D721Med (cell line): ENCODE data around the gene TMEM117.

Experiments used
- DNase-seq: peaks from one replicate; pipeline ENCODE4 v3.0.0; 2011; ENCODE audit warnings: low spot score; ENCODE audit not compliant: insufficient read length
- FAIRE-seq: peaks from 2 replicates; lab custom pipeline; 2011; peaks lifted over from hg19 to GRCh38; lab: Jason Lieb, UNC
- TF ChIP-seq, protein P1 (sequence below): IDR thresholded peaks from 2 replicates; pipeline ENCODE4 v1.5.1; 2012; ENCODE audit warnings: mild to moderate bottlenecking, control low read depth; ENCODE audit not compliant: insufficient read depth; ENCODE audit errors: missing control alignments

The TMEM117 gene

DNA sequence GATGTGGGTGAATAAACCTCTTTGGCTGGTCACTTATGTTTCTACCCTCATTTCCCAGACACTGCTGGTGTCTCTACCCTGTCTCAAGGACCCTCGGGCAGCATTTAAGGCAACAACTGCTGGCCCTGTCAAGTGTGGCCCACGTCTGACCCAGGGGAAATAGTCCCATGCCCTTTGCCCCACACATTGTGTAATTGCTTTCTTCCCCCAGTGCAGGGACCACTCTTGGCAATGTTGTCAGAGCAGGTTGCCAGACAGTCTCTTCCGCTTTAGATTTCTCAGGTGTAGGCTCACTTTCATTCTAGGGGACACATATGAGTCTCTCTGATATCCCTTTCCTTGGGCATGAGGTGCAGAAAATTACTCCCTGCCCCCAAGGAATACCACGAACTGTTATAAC lies 216.7 kb downstream of the TMEM117 start:
- DNase-seq (no peak), FAIRE-seq (no peak)
- TF ChIP-seq, protein P1, sequence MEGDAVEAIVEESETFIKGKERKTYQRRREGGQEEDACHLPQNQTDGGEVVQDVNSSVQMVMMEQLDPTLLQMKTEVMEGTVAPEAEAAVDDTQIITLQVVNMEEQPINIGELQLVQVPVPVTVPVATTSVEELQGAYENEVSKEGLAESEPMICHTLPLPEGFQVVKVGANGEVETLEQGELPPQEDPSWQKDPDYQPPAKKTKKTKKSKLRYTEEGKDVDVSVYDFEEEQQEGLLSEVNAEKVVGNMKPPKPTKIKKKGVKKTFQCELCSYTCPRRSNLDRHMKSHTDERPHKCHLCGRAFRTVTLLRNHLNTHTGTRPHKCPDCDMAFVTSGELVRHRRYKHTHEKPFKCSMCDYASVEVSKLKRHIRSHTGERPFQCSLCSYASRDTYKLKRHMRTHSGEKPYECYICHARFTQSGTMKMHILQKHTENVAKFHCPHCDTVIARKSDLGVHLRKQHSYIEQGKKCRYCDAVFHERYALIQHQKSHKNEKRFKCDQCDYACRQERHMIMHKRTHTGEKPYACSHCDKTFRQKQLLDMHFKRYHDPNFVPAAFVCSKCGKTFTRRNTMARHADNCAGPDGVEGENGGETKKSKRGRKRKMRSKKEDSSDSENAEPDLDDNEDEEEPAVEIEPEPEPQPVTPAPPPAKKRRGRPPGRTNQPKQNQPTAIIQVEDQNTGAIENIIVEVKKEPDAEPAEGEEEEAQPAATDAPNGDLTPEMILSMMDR, result no peak

DNA sequence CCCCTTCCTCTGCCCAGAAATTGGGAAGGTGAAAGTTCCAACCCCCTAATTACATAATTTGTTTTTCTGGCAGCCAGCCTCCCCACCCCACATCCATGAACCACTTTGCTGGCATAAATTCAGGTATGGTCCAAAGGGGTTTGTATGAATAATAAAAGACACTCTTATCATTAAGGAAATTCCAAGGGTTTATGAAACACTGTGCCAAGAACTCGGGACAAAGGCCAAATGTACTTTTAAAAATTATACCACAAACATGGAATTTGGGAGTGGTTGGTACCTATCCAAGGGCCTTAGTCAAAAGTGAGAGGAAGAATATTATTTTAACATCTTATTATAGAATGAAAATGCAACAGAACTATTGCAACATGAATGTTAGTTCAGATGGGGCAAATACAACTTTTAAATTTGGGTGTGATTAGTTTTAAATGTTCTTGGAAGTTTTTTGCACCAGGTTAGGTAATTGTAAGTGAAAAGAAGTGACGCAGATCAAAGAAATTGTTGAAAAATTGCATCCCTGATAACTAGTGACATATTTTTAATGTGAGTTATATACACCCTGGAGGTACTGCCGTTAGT lies 217.8 kb downstream of the TMEM117 start:
- FAIRE-seq (no peak), DNase-seq (no peak)
- TF ChIP-seq, protein P1, result no peak

DNA sequence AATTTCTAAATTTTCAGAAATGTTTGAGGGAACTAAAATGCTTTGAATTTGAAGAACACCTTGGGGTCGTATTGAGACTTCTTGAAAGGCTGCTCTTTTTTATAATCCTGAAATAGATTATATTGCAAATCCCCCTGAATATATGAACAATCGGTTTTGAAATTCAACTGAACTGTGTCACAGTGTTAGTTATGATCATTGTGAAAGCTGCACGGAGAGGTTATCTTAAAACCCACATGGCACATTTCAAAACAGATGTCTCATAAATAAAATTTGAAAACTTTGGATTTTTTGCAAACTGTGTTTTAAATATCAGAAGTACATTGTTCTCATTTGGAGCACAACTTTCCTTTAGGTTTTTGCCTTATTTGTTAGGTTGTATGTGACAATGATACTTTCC lies 218.4 kb downstream of the TMEM117 start:
- DNase-seq (no peak), FAIRE-seq (no peak)
- TF ChIP-seq, protein P1, result no peak

DNA sequence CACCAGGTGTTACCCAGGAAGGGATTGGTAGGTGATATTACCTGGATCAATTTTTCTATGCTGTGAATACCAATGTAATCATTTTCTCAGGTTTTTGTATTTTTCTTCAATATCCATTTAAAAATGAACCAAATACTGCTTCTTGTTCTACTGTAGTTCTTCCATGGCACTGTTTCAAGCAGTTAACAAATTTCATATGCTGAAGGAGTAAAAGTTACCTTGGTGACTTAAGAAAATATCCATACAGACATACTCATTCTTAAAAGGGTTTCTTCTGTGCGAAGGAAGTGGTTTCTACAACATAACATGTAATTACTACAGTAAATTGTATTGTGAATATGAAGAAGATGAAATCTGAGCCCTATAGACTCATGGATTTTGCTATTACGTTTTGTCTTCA lies 222.5 kb downstream of the TMEM117 start:
- no peak for DNase-seq
- no peak for FAIRE-seq
- TF ChIP-seq, protein P1, result no peak

DNA sequence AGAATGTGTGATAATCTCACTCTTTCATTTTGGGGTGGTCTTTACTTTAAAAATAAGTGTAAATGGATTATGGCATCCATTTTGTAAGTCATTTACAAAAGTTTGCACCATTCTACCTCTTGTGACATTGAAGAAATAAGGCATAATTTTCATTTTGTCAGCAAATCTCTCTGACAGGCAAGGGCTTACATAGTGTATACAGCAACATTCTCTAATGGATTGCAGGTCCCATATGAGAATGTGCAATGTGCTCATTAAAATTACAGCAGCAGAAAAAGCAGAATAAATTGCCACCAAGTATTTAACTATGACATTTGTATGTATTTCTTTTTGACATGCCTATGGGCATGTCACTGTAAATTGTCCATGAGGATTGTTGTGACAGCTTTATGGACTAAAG lies 223.6 kb downstream of the TMEM117 start:
- FAIRE-seq (no peak), DNase-seq (no peak)
- TF ChIP-seq, protein P1, result no peak

DNA sequence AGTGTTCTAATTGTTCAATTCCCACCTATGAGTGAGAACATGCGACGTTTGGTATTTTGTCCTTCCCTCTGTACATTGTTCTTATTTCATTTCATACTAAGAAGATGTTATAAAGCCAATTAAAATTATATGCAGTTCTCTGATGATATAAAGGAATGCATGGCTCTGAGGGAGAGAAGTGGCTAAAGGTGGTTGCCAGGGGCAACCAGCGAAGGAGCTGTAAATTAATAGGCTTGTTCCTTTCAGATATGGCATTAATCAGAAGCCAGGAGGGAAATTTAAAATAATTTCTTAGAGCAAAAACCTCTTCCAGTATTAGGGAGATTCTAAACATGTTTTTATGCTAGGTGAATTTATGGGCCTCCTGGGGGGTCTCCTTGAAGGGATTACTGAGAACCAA lies 227.8 kb downstream of the TMEM117 start:
- DNase-seq, result no peak
- FAIRE-seq, result no peak
- TF ChIP-seq, protein P1, result no peak

DNA sequence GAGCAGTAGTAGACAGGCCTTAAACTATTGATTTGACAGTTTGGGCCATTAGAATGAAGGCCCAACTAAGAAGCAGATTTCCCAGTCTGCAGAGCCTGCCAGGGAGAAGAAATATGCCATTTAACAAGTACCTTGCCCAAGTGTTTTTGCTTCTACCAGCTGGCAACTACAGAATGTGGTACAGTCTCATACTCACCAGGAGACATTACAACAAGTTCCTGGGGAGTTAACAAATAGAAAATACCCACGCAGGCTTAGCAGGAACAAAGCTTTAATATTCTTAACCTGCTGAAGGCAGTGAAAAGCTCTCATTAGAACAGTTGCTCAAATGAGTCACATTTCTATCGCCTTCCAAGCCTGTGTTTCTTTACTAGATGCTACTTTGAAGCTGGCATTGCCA lies 241.0 kb downstream of the TMEM117 start:
- TF ChIP-seq, protein P1, result no peak
- FAIRE-seq, result no peak
- no peak for DNase-seq
